WERI-Rb-1 (cell line): ENCODE data around the gene MYL11.

ENCODE experiments used
- DNase-seq: peaks from one replicate; pipeline ENCODE4 v3.0.0-alpha.2; 2020
- H3K27ac ChIP-seq: fragments of 250-450 bp; sonication (Bioruptor Pico); 2 replicates; pipeline ENCODE4 v1.5.1; 2020; ENCODE audit warnings: mild to moderate bottlenecking, moderate library complexity
- H3K27me3 ChIP-seq: fragments of 250-450 bp; sonication (Bioruptor Pico); 2 replicates; pipeline ENCODE4 v1.5.1; 2021; ENCODE audit warnings: mild to moderate bottlenecking, low read depth, moderate library complexity; ENCODE audit not compliant: insufficient read depth, severe bottlenecking
- H3K36me3 ChIP-seq: fragments of 250-450 bp; sonication (Bioruptor Pico); 2 replicates; pipeline ENCODE4 v1.5.1; 2020; ENCODE audit warnings: mild to moderate bottlenecking, moderate library complexity
- H3K4me3 ChIP-seq: 2 replicates; pipeline ENCODE4 v1.5.1; 2011; ENCODE audit warnings: low read depth, mild to moderate bottlenecking, control low read depth, low read length
- H3K9me3 ChIP-seq: fragments of 250-450 bp; sonication (Bioruptor Pico); 2 replicates; pipeline ENCODE4 v1.5.1; 2021; ENCODE audit warnings: mild to moderate bottlenecking, moderate library complexity; ENCODE audit not compliant: severe bottlenecking
- TF ChIP-seq, protein P1 (sequence below): IDR thresholded peaks from 2 replicates; pipeline ENCODE4 v1.5.1; 2011; ENCODE audit warnings: low read depth, mild to moderate bottlenecking, control low read depth, inconsistent platforms, low read length

The MYL11 gene

GRCh38 chr16:30357715-30358576 is 16.7 kb upstream of the MYL11 start:
- TF ChIP-seq, protein P1, sequence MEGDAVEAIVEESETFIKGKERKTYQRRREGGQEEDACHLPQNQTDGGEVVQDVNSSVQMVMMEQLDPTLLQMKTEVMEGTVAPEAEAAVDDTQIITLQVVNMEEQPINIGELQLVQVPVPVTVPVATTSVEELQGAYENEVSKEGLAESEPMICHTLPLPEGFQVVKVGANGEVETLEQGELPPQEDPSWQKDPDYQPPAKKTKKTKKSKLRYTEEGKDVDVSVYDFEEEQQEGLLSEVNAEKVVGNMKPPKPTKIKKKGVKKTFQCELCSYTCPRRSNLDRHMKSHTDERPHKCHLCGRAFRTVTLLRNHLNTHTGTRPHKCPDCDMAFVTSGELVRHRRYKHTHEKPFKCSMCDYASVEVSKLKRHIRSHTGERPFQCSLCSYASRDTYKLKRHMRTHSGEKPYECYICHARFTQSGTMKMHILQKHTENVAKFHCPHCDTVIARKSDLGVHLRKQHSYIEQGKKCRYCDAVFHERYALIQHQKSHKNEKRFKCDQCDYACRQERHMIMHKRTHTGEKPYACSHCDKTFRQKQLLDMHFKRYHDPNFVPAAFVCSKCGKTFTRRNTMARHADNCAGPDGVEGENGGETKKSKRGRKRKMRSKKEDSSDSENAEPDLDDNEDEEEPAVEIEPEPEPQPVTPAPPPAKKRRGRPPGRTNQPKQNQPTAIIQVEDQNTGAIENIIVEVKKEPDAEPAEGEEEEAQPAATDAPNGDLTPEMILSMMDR = no peak
- Histone ChIP-seq H3K9me3 (no peaks in the 10 kb centered on the region), H3K36me3 (peaks cover 71% of the 10 kb centered on the region), H3K4me3 (no peak overlapping the region), H3K27ac (no peak overlapping the region), H3K27me3 (no peaks in the 10 kb centered on the region)
- no peak for DNase-seq

DNA sequence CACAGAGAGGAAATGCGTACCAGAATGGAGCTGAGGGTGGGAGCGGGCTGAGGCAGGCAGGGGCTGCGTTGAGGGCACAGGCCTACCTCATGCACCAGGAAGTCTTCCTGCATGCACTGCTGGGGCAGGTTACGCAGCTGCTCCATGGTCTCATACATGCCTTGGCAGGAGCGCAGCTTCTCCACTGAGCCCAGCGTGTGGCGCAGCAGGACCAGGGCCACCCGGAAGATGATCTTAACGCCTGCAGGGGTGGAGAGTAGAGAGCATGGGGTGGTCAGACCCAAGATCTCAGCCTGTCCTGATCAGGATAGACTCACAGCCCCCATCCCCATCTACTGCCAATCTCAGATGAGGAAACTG is 16.0 kb upstream of the MYL11 start:
- TF ChIP-seq, protein P1 = peak; percentile 31
- no peaks in the 10 kb centered on the region for H3K27me3 ChIP-seq
- no peak overlapping the region for H3K27ac ChIP-seq
- peaks cover 71% of the 10 kb centered on the region for H3K36me3 ChIP-seq
- DNase-seq = no peak
- no peak overlapping the region for H3K4me3 ChIP-seq
- no peaks in the 10 kb centered on the region for H3K9me3 ChIP-seq

DNA sequence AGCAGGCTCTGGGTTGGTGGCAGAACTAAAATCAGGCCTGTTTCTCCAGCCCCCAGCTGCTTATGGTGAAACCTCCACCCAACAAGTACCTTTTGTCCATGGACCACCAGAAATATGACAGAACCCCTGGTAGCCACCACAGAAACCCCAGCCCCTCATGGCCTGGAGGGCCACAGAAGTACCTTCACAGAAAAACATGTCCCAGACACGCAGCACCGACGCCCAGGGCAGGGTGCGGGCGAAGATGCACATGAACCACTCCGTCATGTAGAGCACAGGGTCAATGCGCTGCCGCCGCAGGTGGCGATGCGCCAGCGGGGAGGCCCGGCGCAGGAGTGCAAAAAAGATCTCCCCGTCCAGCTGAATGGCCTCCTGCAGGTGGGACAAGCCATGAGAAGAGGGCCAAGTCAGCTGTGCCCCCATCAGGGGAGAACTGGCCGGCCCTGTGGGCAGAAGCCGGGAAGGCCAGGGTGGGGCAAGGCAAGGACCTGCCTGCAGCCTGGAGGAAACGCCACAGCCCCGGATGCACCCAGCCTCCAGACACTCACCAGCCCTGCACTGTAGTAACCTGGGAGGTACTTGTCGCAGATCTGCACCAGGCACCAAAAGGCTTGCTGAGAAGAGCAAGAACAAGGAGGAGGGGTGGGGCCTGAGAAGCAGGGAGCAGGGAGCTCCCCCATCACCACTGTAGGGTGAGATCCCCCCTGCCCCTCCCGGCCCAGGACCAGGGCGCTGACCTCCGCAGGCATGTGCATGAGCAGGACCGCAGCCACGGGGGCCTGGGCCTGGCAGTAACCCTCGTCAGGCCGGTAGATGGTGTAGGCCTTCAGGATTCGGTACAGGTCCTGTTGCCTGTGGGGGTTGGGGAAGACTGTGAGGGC is 15.4 kb upstream of the MYL11 start:
- H3K27me3 ChIP-seq = no peaks in the 10 kb centered on the region
- no peak overlapping the region for H3K27ac ChIP-seq
- no peak for DNase-seq
- TF ChIP-seq, protein P1 = no peak
- H3K4me3 ChIP-seq = no peak overlapping the region
- peaks cover 72% of the 10 kb centered on the region for H3K36me3 ChIP-seq
- no peaks in the 10 kb centered on the region for H3K9me3 ChIP-seq

DNA sequence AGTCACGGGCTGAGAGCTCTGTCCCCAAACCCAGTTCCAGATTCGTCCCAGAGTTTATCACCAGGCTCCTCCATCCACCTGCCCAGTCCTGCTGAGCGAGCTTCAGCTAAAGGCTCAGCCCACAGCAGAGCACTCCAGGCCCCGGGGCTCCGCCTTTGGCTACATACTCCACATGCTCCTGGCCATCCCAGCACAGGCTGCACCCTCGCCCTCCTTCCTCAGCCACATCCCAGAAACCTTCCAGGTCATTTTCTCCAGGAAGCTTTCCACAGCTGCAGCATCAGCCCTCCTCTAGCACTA is 14.8 kb upstream of the MYL11 start:
- no peaks in the 10 kb centered on the region for H3K27me3 ChIP-seq
- TF ChIP-seq, protein P1 = no peak
- no peak overlapping the region for H3K27ac ChIP-seq
- no peaks in the 10 kb centered on the region for H3K9me3 ChIP-seq
- no peak for DNase-seq
- H3K4me3 ChIP-seq = no peak overlapping the region
- H3K36me3 ChIP-seq = peaks cover 78% of the 10 kb centered on the region

GRCh38 chr16:30361180-30361579 is 13.4 kb upstream of the MYL11 start:
- H3K4me3 ChIP-seq = no peak overlapping the region
- H3K9me3 ChIP-seq = no peaks in the 10 kb centered on the region
- peaks cover 91% of the 10 kb centered on the region for H3K36me3 ChIP-seq
- no peaks in the 10 kb centered on the region for H3K27me3 ChIP-seq
- DNase-seq = no peak
- H3K27ac ChIP-seq = no peak overlapping the region
- TF ChIP-seq, protein P1 = no peak
